HG03378 (cell line): Measurements from ENCODE around the gene DIS3L2.
"Not testable (repeated sequence)": the region's sequence is repeated elsewhere in the genome, so short reads cannot be mapped to it uniquely, and the experiment has no call there.

Source experiments
- ATAC-seq: cut with Tn5 transposase; IDR thresholded peaks from one replicate; pipeline ENCODE4 v1.9.1; 2021; ENCODE audit warnings: mild to moderate bottlenecking, moderate library complexity; ENCODE audit not compliant: unreplicated experiment

Gene DIS3L2

GRCh38 chr2:232363064-232363783 lies 401.7 kb downstream of the DIS3L2 start:
- not testable (repeated sequence) for ATAC-seq

GRCh38 chr2:232363784-232364615 lies 402.5 kb downstream of the DIS3L2 start:
- ATAC-seq = no peak

- ATAC-seq = not testable (repeated sequence)
These were observed 403.5 kb downstream of the DIS3L2 start for GRCh38 chr2:232364806-232365594.

DNA sequence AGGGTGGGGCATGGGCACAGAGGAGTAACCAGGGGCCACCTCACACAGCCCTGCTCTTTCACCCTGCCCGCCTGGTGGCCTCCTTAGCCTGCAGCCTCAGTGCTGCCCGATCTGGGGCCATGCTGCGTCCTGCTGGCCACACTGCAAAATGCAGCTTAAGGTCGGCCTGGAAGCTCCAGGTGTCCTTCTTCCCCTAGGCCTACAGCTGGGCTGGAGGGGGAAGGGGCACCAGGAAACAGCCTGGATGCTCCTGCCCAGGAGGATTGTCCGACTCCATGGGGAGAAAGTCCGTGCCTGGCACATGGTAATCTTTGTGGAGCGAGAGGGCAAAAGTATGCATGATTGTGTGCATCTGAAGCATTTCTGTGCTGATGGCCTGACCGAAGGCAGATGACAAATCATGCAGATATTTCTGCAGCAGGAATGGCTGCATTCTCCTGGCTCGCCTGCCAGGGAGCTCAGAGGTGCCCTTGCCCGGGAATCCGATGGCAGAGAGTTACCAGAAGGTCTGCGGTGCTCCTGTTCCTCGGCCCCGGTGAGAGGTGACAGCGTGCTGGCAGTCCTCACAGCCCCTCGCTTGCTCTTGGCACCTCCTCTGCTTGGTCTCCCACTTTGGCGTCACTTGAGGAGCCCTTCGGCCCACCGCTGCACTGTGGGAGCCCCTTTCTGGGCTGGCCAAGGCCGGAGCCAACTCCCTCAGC lies 404.3 kb downstream of the DIS3L2 start:
- no peak for ATAC-seq

GRCh38 chr2:232366461-232366860 lies 404.9 kb downstream of the DIS3L2 start:
- not testable (repeated sequence) for ATAC-seq

- no peak for ATAC-seq
These were observed 405.5 kb downstream of the DIS3L2 start for GRCh38 chr2:232367016-232367415.

GRCh38 chr2:232367591-232368233 lies 406.2 kb downstream of the DIS3L2 start:
- ATAC-seq = no peak

GRCh38 chr2:232368311-232368731 lies 406.8 kb downstream of the DIS3L2 start:
- ATAC-seq = no peak

- ATAC-seq = no peak
These were observed 407.8 kb downstream of the DIS3L2 start for GRCh38 chr2:232369126-232369951.

DNA sequence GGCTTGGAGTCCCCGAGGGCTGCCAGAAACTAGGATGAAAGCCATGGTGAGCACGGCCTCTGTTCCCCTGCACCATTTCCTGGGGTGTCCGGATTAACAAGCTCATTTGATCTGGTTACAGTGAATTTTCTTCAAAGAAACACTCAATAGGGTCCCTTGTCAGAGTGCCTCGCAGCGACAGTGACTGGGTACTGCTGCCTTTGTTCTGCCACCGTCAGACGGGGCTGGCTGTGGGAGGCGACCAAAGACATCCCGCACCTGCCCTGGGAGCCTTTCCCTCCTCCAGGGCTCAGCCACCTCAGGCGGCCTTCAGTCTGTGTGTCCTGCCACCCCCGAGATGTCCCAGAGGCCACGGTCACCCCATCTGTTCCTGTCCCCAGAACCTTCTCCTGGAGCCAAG lies 408.5 kb downstream of the DIS3L2 start:
- not testable (repeated sequence) for ATAC-seq

DNA sequence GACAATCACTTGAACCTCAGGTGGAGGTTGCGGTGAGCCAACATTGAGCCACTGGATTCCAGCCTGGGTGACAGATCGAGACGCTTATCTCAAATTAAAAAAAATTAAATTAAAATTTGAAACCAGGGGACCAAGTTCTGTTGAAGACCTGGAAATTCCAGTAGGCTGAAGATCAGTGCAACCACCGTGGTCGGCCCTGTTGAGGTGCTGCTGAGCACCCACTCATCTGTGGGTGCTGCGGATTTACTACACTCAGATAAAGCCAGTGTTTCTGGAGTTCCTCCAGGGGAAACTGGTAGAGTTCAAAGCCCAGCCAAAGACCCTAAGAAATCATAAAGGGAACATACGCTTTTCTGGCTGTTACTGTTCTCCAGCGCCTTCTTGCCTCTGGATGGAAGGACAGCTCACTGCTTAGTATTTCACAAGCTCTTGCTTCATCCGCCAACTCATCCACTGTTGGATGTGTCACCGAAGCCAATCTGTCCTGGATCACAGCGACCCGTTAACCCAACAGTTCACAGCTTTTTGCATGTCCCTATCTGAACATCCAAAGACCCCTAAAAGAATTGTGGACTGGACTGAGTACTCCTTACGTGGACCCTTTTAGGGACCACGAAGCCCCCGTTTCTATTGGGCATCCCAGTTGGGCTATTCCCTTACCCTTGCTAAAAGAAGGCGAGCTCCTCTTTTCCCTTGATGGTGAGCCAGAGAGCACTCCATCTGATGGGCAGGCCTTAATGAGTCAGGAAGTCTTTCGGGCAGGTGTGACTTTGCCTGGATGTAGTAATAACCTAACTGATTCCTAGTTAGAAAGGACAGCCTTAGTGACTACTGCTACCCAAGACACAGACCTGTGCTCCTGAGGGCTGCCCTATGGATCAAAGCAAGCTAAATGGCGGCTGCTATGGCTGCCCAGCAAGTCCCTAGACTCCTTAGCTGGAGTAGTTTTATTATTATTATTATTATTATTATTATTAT lies 411.0 kb downstream of the DIS3L2 start:
- ATAC-seq = no peak

DNA sequence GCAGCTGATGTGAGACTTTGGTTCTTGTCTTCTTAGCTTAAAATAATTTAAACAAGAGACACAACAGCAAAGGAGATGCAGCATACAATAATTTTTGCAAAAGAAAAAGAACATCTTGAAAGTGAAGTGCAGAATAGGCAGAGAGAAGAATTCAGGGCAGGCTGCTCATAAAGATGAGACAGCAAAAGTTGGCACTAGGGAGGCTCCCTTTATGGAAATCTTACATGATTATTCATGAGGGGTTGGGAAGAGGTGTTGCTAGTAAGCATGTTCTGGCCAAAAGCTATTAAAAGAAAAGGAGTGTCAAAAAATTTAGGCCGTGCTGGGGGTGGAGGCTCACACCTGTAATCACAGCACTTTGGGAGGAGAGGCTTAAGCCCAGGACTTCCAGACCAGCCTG lies 412.8 kb downstream of the DIS3L2 start:
- no peak for ATAC-seq

DNA sequence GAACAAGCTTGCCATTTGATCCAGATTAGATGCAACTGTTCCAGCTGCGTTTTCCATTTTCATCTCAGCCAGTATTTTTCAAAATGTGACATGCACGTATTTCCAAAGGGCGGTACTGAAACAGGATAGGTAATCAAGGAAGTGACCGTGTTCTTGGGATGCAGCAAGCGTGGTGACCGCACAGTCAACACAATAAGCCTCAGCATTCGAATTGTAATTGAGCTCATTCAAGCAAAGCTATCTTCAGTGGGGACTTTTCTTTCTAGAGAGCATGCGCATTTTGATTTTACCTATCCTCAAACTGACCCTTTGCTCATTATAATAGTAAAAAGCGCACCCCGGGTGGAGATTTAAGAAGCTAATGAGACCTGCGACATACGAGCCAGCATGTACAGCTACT lies 413.7 kb downstream of the DIS3L2 start:
- ATAC-seq = no peak

GRCh38 chr2:232376260-232376659 lies 414.7 kb downstream of the DIS3L2 start:
- no peak for ATAC-seq

DNA sequence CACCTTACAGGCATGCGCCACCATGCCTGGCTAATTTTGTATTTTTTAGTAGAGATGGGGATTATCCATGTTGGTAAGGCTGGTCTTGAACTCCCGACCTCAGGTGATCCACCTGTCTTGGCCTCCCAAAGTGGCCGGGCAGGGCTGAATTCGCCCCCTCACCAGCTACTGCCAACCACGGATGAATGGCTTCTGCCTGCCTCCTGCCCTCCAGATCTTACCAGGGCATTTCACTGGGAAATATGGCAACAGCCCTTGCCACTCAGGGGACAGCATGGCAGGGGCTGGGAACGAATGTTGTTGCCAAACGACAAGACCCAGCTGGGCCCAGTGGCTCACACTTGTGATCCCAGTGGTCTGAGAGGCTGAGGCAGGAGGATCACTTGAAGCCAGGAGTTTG lies 415.2 kb downstream of the DIS3L2 start:
- ATAC-seq = no peak

GRCh38 chr2:232377319-232377718 lies 415.8 kb downstream of the DIS3L2 start:
- no peak for ATAC-seq

DNA sequence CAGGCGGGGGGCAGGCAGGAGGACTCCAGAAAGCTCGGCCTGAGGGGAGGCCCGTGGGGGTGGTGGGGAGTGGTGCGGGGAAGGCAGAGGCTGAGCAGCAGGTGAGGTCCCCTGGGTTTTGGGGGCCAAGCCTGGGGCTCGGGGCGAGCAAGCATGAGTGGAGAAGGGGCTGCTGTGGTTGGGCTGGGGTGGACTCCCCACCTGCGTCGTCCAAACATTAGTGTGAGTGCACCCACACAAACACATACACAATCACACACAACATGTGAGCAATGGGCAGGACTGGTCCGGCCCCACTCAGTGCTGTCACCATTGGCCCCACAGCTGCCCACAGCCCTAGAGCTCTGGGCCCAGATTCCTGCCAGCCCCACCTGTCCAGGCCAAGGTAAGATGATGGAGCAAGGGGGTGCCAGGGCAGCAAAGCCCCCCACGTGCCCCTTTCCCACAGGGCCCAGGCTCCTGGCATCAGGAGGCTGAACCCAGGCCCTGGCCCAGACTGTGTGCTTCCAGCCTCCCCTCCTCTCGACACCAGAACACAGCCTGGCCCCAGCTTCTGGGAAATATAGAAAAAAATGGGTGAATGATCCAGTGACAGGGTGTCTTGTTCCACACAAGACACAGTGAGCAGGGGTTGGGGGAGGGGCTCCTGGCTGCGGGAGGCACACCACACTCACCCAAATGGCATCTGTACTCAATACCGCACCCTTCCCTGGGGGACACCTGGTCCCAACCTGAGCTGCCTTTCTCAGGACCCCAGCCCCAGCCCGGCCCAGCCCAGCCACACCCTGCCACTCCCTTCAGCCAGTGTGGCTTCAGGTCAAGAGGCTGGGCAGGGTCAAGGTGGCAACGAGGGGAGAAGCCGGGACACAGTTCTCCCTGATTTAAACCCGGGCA lies 416.6 kb downstream of the DIS3L2 start:
- no peak for ATAC-seq
